ENCODE measurements around the gene NUFIP1. TPM values are rescaled to one million over a fixed set of nuclear protein-coding genes. Genes with fewer than 3 reads are reported as not detected.

NUFIP1 gene
- total RNA-seq, 1 donor from 2014 or later, result 3.2 TPM

DNA sequence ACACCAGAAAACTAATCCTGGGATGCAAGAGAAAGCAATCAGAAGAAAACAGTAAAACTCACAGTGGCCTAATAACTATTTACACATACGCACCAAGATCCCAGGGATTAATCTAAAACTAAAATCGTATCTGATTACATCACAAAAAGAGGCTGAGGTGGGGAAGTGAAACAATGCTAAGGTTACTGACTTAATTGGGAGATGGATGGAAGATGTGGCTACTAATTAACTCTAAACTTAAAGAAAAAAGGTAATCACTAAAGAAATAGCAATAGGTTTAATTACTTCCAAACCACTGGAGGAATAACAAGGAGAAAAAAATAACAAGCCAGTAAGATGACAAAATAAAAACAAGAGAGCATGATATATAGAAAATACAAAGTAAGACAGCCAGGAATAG is 50.4 kb downstream of the NUFIP1 start:
- Histone ChIP-seq H3K27me3 (ENCODE audit: control insufficient read depth, insufficient read depth, low read length) (no peaks in the 10 kb centered on the region), H3K4me3 (ENCODE audit: low read depth, low read length) (no peak overlapping the region), H3K36me3 (ENCODE audit: control insufficient read depth, insufficient read depth, low read length) (no peaks in the 10 kb centered on the region)
- DNase-seq (ENCODE audit: low read depth) (no peak), FAIRE-seq (no peak)
- TF ChIP-seq, protein P1, sequence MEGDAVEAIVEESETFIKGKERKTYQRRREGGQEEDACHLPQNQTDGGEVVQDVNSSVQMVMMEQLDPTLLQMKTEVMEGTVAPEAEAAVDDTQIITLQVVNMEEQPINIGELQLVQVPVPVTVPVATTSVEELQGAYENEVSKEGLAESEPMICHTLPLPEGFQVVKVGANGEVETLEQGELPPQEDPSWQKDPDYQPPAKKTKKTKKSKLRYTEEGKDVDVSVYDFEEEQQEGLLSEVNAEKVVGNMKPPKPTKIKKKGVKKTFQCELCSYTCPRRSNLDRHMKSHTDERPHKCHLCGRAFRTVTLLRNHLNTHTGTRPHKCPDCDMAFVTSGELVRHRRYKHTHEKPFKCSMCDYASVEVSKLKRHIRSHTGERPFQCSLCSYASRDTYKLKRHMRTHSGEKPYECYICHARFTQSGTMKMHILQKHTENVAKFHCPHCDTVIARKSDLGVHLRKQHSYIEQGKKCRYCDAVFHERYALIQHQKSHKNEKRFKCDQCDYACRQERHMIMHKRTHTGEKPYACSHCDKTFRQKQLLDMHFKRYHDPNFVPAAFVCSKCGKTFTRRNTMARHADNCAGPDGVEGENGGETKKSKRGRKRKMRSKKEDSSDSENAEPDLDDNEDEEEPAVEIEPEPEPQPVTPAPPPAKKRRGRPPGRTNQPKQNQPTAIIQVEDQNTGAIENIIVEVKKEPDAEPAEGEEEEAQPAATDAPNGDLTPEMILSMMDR (IDR thresholded peaks at IDR 0.05; ENCODE audit: insufficient read depth, low read length, severe bottlenecking), result no peak

DNA sequence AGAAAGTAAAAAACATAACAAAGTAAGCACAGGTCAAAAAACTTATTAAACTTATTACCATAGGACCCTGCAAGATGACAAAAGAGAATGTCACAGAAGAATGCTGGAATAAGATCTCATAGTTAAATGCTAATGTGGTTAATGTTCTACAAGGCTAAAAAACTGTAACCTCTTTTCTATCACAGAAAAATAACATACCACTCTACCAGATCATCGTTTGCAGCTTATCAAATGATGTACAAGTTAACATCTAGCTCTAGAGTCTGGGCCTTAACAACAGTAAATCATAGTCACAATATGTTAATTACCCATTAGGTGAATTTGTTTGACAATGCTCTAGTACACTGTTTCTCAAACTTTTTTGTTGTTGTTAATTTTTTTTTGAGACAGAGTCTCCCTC is 53.0 kb downstream of the NUFIP1 start:
- no peaks in the 10 kb centered on the region for H3K36me3 ChIP-seq (ENCODE audit: control insufficient read depth, insufficient read depth, low read length)
- H3K4me3 ChIP-seq (ENCODE audit: low read depth, low read length), result no peak overlapping the region
- TF ChIP-seq, protein P1 (IDR thresholded peaks at IDR 0.05; ENCODE audit: insufficient read depth, low read length, severe bottlenecking), result no peak
- no peak for FAIRE-seq
- DNase-seq (ENCODE audit: low read depth), result no peak
- H3K27me3 ChIP-seq (ENCODE audit: control insufficient read depth, insufficient read depth, low read length), result no peaks in the 10 kb centered on the region

DNA sequence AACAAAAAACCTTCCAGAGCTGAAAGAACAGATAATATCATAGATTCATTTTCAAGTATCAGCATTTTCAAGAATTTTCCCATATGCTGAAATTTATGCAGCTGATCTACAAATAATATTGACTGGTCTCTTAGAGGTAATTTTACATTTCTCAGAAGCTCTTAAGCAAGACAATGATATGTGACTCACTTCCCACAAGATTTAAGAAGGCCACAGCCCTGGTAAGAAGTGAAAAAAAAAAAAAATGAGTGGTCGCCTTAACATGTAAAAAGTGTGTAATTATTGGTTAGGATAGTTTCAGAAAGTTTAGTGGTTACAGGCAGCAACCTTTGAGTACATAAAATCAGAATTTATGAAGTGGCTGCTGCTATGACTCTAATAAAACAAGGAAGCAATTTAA is 54.5 kb downstream of the NUFIP1 start:
- TF ChIP-seq, protein P1 (IDR thresholded peaks at IDR 0.05; ENCODE audit: insufficient read depth, low read length, severe bottlenecking), result no peak
- Histone ChIP-seq H3K27me3 (ENCODE audit: control insufficient read depth, insufficient read depth, low read length) (no peaks in the 10 kb centered on the region), H3K36me3 (ENCODE audit: control insufficient read depth, insufficient read depth, low read length) (no peaks in the 10 kb centered on the region), H3K4me3 (ENCODE audit: low read depth, low read length) (no peak overlapping the region)
- DNase-seq (ENCODE audit: low read depth) (peak; percentile 81), FAIRE-seq (no peak)

DNA sequence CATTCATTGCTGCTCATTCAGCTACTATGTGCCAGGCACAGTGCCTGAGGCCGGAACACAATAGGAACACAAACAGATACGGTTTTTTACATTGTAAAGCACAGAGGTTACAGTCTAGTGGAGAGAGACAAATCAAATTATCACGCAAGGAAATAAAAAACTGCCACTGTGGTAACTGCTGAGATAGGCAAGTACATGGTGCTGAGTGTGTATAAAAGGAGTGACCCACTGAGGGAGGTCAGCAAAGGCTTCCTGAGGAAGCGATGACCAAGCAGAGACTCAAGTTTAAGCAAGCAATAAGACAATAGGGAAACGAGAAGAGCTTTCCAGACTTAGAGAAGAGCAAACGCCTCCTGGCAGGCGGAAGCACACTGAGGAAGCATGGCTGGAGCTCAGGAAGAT is 56.4 kb downstream of the NUFIP1 start:
- peak; percentile 71 for DNase-seq (ENCODE audit: low read depth)
- FAIRE-seq, result no peak
- no peak overlapping the region for H3K4me3 ChIP-seq (ENCODE audit: low read depth, low read length)
- H3K36me3 ChIP-seq (ENCODE audit: control insufficient read depth, insufficient read depth, low read length), result no peaks in the 10 kb centered on the region
- no peaks in the 10 kb centered on the region for H3K27me3 ChIP-seq (ENCODE audit: control insufficient read depth, insufficient read depth, low read length)
- TF ChIP-seq, protein P1 (IDR thresholded peaks at IDR 0.05; ENCODE audit: insufficient read depth, low read length, severe bottlenecking), result no peak

DNA sequence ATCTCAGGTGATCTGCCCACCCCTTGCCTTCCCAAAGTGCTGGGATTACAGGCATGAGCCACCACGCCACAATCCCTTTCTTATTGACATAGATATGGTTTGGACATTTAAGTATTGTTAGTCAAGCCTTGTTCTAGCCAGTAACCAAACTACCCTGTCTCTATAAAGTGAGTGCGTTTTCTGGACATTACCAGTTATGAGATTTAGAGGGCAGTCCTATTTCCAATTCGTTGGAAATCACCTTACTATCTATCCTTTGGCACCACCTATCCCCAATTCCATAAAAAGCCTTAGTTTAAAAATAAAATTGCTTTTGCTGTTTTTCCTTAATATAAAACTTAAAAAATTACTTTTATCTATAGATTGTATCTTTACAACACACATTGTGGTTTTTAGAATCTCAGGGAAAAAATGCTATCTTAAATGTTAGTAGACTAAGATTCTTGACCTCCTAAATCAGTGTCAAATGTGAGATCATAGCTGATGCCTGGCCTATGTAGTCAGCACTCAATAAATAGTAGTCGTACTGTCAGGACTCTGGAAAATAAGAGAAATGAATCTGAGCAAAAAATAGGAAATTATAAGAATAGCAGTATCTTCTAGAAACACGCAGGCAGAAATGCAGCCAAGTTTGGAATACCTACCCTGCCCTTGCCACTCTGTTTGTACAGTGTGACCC is 57.0 kb downstream of the NUFIP1 start:
- TF ChIP-seq, protein P1 (IDR thresholded peaks at IDR 0.05; ENCODE audit: insufficient read depth, low read length, severe bottlenecking), result no peak
- no peaks in the 10 kb centered on the region for H3K36me3 ChIP-seq (ENCODE audit: control insufficient read depth, insufficient read depth, low read length)
- DNase-seq (ENCODE audit: low read depth), result peak; percentile 15
- H3K27me3 ChIP-seq (ENCODE audit: control insufficient read depth, insufficient read depth, low read length), result no peaks in the 10 kb centered on the region
- H3K4me3 ChIP-seq (ENCODE audit: low read depth, low read length), result no peak overlapping the region
- no peak for FAIRE-seq

Measured in bronchial epithelial cell (primary cell).